NCI-H1417 (cell line): Measurements from ENCODE around the gene PRELP.

Source experiments
- DNase-seq, 3 experiments: peaks; one replicate each; lab custom pipeline; 2025; lab: John Stamatoyannopoulos, UW

PRELP gene

DNA sequence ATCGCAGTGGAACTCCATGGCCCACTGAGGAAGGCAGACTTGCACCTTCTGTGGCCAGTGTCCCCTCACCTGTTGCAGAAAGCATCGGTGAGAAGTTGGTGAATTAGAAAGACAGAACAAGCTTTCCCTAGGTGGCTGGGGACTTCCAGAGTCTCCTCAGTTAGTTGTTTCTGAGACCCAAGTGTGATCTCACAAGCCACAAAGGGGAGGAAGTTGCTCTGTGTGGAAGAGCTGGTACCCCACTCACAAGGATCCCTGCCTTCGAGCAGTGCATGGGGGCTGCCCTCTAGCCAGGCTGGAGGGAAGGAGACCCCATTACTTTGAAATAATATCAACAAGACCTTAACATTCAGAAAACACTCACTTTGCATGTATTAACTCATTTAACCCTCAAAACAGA, 2.1 kb downstream of the PRELP start:
- DNase-seq = no peak

DNA sequence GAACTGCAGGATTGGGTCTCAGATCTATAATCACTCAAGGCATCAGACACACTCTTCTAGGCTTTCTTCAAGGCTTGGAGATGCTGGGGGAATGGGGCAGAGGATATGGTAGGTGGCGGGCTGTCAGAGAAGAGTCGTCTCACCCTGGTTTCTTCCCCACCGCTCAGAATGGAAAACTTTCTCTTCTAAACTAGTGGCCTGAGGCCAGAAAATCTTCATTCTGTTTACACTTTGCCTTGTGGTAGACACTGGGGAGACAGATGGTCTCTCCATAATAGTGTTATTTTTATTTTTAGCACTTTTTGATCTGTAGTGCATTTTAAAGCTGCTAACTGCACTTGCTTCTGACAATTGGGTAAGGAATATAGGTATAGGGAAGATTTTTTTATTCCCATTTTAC, 2.6 kb downstream of the PRELP start:
- no peak for DNase-seq

- DNase-seq = no peak
These were observed 3.4 kb downstream of the PRELP start for GRCh38 chr1:203478986-203479385.

- DNase-seq = no peak
These were observed 4.0 kb downstream of the PRELP start for GRCh38 chr1:203479646-203480045.

DNA sequence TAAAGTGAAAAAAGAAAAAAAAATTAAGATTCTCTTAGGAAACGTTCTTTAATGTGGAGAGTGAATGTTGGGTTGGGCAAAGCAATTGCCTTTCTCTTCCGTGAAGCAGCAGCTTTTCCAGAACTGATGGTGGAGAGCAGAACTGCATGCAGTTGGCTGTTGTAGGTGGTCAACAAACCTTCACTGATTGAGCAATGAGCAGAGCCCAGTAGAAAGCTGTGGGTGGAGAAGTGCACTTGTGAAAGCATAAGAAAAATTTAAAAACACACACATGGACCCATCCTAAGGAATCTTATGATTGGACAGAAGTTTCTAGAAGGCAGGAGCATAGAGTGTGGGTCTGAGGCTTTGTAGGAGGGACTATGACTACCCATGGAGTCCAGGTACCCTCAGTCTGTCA, 4.5 kb downstream of the PRELP start:
- DNase-seq = no peak

DNA sequence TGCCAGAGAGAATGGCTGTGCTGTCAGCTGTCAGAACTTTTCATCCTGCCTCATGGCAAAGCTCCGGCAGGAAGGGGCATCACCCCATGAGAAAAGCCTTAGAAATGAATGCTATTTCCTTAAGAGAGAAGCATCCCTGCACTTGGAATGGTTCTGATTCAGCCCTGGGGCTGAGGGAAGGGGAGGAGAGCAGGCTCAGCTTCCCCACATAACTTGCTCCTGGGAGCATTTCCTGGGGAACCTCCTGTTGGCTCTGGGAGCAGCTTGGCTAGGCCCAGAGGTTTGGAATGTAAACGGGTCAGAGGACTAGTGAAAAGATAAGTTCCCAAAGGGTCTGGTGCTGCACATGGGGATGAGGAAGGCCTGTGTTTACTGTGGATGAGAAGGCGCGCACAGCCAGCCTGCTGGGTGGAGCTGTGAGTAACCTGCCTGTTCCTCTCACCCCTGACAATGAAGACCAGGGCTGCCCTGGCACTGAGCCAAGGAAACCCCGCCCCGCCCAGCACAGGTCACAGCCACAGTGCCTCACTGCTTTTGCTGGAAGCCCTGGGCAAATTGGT, 5.0 kb downstream of the PRELP start:
- peak; percentile 86 to 98 (median 93) for DNase-seq

DNA sequence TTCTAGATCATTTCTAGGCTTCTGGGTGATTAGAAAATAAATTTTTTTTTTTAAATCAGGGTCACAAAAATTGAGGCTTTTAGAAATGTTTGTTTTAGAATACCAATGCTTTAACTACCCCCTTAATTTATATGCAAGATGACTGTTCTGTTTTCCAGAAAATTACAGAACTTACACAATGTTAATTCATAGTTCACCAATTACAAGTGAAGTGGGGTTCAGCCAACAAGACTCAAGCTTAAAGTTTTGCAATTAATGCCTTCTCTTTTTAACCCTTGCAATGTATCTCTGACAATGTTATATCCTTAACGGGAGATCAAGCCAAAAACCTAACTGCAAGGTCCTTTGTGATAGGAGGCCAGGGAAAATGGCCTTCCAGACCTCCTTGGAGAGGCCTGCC, 5.6 kb downstream of the PRELP start:
- peak in 1 of 3 experiments; percentile 38 for DNase-seq

- no peak for DNase-seq
These were observed 11.2 kb downstream of the PRELP start for GRCh38 chr1:203486618-203487370.

GRCh38 chr1:203488539-203488938, 12.9 kb downstream of the PRELP start:
- DNase-seq = no peak

GRCh38 chr1:203490607-203491006, 15.0 kb downstream of the PRELP start:
- no peak for DNase-seq

GRCh38 chr1:203491664-203492063, 16.1 kb downstream of the PRELP start:
- peak in 1 of 3 experiments; percentile 47 for DNase-seq

GRCh38 chr1:203492082-203492747, 16.6 kb downstream of the PRELP start:
- peak in 1 of 3 experiments; percentile 36 for DNase-seq

DNA sequence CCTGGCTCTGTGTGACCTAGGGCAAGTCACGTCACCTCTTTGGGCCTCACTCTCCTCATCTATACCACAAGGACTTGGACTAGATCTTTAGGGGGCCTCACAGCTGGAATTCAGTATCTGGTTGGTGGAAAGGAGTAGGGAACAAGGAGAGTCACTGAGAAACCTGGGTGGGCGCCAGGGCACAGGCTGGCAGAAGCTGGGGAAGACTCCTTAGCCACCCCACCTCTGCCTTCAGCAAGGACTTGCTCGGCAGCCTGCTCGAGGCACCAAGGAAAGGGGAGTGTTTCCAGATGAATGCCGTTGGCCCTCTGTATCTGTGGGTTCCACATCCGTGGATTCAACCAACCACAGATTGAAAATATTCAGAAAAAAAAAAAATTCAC, 17.1 kb downstream of the PRELP start:
- no peak for DNase-seq

DNA sequence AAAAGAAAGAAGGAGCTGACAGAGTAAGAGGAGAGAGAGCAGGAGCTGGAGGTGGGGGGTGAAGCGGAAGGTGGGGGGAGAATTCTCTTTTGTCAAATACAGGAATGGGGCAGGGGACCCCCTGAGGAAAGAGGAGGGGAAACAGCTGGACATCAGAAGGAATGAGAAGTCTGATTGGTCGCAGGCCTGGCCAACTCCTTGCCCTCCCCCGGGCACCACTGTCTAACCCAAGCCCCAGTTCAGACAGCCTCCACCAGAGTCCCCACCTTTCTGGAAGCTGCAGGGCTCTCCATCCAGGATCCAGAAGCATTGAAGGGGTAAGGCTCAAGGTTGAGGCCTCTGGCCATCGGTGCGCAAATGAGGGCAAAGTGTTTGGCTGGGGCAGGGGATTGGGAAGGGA, 18.3 kb downstream of the PRELP start, which contains the start of gene OPTC:
Gene OPTC (plus strand): TSS at position 253 of the 400 bp plus-strand sequence. CDS start 1,853 bp downstream, outside the sequence.
- no peak for DNase-seq

DNA sequence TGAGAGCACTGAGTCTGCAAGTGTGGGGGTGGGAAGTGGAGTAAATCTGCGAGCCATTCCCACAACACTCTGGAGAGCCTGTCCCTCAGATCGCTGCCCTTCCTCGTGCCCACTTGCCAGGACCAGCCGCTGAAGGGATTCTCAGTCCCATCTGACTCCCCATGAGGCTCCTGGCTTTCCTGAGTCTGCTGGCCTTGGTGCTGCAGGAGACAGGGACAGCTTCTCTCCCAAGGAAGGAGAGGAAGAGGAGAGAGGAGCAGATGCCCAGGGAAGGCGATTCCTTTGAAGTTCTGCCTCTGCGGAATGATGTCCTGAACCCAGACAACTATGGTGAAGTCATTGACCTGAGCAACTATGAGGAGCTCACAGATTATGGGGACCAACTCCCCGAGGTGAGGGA, 20.2 kb downstream of the PRELP start:
- no peak for DNase-seq

DNA sequence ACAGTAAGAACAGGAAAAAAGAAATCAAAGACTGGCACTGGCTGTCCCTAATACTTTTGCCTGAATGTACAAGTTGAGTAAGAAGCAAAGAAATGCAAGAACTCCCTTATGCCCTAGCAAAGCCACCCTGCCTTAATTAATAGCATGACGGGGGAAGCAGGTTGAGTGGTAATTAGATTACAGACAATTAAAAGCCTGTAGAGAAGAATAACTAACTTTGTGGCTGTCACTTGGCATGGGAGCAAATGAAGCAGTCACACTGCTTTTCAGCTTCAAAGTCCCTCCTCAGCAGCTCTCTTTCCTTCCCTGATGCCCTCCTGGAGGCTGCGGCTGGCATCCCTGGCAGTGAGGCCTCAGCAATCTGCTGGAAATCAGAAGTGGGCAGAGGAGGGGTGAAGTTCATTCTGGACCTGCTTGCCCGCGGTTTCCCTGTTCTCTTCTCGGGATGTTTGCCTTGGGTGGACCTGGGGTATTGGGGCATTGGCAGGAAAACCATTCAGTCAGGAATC, 21.7 kb downstream of the PRELP start:
- no peak for DNase-seq

GRCh38 chr1:203499643-203500278, 24.2 kb downstream of the PRELP start:
- DNase-seq = no peak

- DNase-seq = no peak
These were observed 24.7 kb downstream of the PRELP start for GRCh38 chr1:203500279-203500678.

- DNase-seq = no peak
These were observed 28.2 kb downstream of the PRELP start for GRCh38 chr1:203503836-203504235.

DNA sequence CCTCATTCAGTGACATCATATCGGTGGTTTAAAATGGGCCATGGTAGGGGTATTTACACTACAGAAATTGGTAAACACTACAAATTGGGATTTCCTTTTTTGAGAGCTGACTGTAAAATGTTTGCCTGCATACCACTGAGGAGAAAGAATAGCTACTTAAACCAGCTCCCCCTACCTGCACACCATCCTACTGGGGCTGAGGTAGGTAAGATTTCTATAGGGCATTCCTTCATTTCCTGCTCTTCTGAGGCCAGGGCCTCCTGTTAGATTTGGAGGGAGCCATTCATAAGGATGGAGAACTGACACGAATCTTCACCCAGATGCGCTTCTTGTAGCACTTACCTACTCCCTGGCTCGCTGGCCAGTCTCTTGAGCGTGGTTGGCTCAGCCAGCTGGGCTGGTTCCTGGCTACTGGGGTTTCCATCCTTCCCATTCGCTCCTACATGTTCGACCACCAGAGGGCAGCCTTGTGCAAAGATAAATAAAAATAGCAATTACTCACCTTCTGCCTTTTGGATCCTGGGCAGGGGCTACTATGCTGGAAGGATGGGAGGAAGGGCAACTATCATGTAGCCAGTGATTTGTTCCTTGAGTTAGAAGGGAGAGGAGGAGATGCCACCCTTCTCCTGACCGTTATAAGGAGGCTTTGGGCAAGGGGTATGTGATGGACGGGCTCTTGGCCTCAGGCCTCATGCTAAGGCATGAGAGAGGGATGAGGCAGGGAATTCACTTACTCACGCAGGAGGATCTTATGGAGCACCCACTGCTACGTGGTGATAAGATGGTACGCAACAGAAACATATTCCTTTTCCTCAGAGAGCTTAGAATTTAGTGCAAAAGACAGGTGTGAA, 29.0 kb downstream of the PRELP start:
- peak; percentile 71 to 94 (median 93) for DNase-seq

- no peak for DNase-seq
These were observed 30.1 kb downstream of the PRELP start for GRCh38 chr1:203505526-203506204.
